K562 (cell line): Measurements from ENCODE around the gene OTOP1.

ENCODE experiments used
- NFIC ChIP-seq: fragments of 450-650 bp; IDR thresholded peaks from 2 replicates; pipeline ENCODE4 v1.6.1; 2017; ENCODE audit warnings: mild to moderate bottlenecking, inconsistent platforms
- NFYB ChIP-seq: IDR thresholded peaks from 2 replicates; pipeline ENCODE4 v1.6.1; 2011; ENCODE audit warnings: mild to moderate bottlenecking, moderate library complexity; ENCODE audit not compliant: insufficient read length; ENCODE audit errors: extremely low read depth
- TF ChIP-seq, protein P1 (sequence below): sonication (generic); formaldehyde crosslinking; IDR thresholded peaks from 2 replicates; pipeline ENCODE4 v1.8.1; 2023; ENCODE audit warnings: mild to moderate bottlenecking, missing genetic modification reagents
- TF ChIP-seq, protein P2 (sequence below), 3 experiments: IDR thresholded peaks in 2 of 3; conservative IDR thresholded peaks in 1 of 3; 2 replicates each; pipeline ENCODE4 v1.5.1; 2011 to 2012; ENCODE audit warnings: low read length in 3 of 3, mild to moderate bottlenecking in 3 of 3, control low read depth in 2 of 3, improper control_type of control experiment in 1 of 3, inconsistent platforms in 1 of 3, low read depth in 1 of 3, mixed read lengths in 1 of 3, moderate library complexity in 1 of 3; ENCODE audit not compliant: insufficient read depth in 2 of 3
- TF ChIP-seq, protein P3 (sequence below): sonication (generic); formaldehyde crosslinking; IDR thresholded peaks from 2 replicates; pipeline ENCODE4 v1.9.0; 2022; ENCODE audit warnings: mild to moderate bottlenecking, missing genetic modification reagents

DNA sequence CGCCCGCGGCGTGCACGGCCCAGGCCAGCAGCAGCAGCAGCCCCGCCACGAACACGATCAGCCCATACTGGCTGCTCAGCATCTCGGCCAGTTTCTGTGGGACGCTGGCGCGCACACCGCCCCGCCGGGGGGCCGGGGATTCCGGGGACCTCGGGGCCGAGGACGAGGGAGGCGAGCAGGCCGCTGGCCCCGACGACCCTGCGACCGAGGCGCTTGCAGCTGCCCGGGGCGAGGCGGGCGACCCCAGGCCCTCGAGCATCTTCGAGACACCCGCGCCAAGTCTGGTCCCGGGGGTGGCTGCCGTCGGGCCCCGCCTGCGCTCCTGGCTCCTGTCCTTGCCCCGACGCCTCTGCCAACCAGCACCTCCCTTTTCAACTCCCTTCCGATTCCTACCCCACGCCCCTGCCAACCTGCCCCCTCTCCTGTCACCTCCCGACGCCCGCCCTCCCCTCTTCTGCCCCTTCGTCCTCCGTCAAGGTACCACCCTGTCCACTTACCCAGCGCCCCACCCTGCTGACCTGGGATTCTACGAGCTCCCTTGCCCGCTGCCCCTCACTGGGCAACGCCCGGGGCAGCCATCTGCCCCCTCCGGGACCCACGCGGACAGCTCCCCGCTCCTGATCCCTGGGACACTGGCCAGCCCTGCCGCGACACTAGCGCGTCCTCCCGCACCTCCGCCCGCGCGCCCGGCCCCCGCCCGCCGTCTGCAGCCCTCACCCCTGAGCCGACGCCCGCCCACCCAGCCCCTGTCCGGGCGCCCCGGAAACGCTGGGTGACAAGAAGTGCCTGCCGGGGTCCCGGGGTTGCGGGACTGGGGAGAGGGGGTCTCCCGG is at the start of gene OTOP1:
- TF ChIP-seq, protein P1, sequence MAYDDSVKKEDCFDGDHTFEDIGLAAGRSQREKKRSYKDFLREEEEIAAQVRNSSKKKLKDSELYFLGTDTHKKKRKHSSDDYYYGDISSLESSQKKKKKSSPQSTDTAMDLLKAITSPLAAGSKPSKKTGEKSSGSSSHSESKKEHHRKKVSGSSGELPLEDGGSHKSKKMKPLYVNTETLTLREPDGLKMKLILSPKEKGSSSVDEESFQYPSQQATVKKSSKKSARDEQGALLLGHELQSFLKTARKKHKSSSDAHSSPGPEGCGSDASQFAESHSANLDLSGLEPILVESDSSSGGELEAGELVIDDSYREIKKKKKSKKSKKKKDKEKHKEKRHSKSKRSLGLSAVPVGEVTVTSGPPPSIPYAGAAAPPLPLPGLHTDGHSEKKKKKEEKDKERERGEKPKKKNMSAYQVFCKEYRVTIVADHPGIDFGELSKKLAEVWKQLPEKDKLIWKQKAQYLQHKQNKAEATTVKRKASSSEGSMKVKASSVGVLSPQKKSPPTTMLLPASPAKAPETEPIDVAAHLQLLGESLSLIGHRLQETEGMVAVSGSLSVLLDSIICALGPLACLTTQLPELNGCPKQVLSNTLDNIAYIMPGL (CRISPR knock-in tag) = no peak
- TF ChIP-seq NFYB (no peak), NFIC (no peak)
- TF ChIP-seq, protein P2, sequence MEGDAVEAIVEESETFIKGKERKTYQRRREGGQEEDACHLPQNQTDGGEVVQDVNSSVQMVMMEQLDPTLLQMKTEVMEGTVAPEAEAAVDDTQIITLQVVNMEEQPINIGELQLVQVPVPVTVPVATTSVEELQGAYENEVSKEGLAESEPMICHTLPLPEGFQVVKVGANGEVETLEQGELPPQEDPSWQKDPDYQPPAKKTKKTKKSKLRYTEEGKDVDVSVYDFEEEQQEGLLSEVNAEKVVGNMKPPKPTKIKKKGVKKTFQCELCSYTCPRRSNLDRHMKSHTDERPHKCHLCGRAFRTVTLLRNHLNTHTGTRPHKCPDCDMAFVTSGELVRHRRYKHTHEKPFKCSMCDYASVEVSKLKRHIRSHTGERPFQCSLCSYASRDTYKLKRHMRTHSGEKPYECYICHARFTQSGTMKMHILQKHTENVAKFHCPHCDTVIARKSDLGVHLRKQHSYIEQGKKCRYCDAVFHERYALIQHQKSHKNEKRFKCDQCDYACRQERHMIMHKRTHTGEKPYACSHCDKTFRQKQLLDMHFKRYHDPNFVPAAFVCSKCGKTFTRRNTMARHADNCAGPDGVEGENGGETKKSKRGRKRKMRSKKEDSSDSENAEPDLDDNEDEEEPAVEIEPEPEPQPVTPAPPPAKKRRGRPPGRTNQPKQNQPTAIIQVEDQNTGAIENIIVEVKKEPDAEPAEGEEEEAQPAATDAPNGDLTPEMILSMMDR (IDR thresholded peaks at IDR 0.05 in 2 of 3, conservative IDR thresholded peaks at IDR 0.05 in 1 of 3; ENCODE audit: insufficient read depth in 2 of 3, low read depth in 1 of 3, low read length in 3 of 3) = no peak
- TF ChIP-seq, protein P3, sequence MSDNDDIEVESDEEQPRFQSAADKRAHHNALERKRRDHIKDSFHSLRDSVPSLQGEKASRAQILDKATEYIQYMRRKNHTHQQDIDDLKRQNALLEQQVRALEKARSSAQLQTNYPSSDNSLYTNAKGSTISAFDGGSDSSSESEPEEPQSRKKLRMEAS (CRISPR knock-in tag) = no peak
